GM12801 (cell line): Measurements from ENCODE around the gene TGM5.

Experiments
- CTCF ChIP-seq: IDR thresholded peaks from one replicate; pipeline ENCODE4 v1.5.1; 2011; ENCODE audit warnings: control low read depth; ENCODE audit not compliant: insufficient read length; ENCODE audit errors: extremely low read depth

TGM5 gene

GRCh38 chr15:43239732-43240491, 26.8 kb downstream of the TGM5 start:
- no peak for TF ChIP-seq CTCF

GRCh38 chr15:43238671-43239131, 28.0 kb downstream of the TGM5 start:
- TF ChIP-seq CTCF: no peak

GRCh38 chr15:43237842-43238470, 28.8 kb downstream of the TGM5 start:
- TF ChIP-seq CTCF: no peak

GRCh38 chr15:43235536-43235935, 31.2 kb downstream of the TGM5 start:
- TF ChIP-seq CTCF: no peak

GRCh38 chr15:43232289-43232874, 34.3 kb downstream of the TGM5 start:
- TF ChIP-seq CTCF: no peak

- no peak for TF ChIP-seq CTCF
These were observed 36.0 kb downstream of the TGM5 start for GRCh38 chr15:43230640-43231115.

DNA sequence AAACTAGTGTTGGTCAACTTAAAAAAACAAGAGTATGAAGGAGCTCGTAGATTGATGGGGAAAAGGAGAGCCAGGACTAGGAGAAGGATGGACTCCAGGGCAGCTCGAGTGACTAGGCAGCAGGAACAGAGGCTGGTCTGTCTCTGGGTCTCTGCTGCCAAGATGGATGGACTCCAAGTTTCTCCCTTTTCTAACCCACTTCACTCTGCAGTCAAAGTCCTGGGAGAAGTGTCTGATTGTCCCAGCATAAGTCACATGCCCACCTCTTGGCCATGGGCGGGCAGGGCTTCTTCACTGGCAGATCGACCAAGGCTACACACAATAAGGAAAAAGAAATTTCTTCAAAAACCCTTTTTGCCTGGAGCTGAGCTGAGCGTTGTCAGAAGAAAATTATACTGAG, 36.8 kb downstream of the TGM5 start:
- no peak for TF ChIP-seq CTCF
